OCI-LY7 (cell line): ENCODE results near the gene UBL3. TPM values are rescaled to one million over a fixed set of nuclear protein-coding genes. Genes with fewer than 3 reads are reported as not detected.
A peak's percentile ranks its signal among the peaks of the same experiment; 100 is the strongest.

Source experiments
- BruUV-seq: library from RNA; stranded (reverse); fragments of 400-500 nt; replicated peaks from 2 replicates; lab custom pipeline; 2021; lab: Mats Ljungman, UMichigan
- CTCF ChIA-PET: fragments of 300-600 bp; sonication (Branson Sonifier 250); formaldehyde crosslinking; loops from one replicate; lab custom pipeline; 2022; ENCODE audit warnings: antibody characterized with exemption; ENCODE audit not compliant: unreplicated experiment; lab: Charles Lee
- POLR2A ChIA-PET: fragments of 300-600 bp; sonication (Branson Sonifier 250); formaldehyde crosslinking; loops from one replicate; lab custom pipeline; 2022; ENCODE audit warnings: antibody characterized with exemption; lab: Charles Lee
- DNase-seq: peaks from one replicate; pipeline ENCODE4 v3.0.0-alpha.2; 2015; ENCODE audit warnings: low spot score
- H2AFZ ChIP-seq: fragments of 200-600 bp; sonication (generic), shearing (Covaris generic); 2 replicates; pipeline ENCODE4 v1.6.1; 2014; ENCODE audit warnings: mild to moderate bottlenecking, antibody characterized with exemption, low read length, moderate library complexity
- H3K27ac ChIP-seq: fragments of 200-600 bp; sonication (generic); 2 replicates; pipeline ENCODE4 v1.5.1; 2014; ENCODE audit warnings: mixed run types, low read depth, mild to moderate bottlenecking, moderate library complexity, low read length, inconsistent platforms; ENCODE audit not compliant: poor library complexity, severe bottlenecking
- H3K36me3 ChIP-seq: fragments of 200-600 bp; sonication (generic); 2 replicates; pipeline ENCODE4 v1.6.1; 2014; ENCODE audit warnings: mild to moderate bottlenecking, antibody characterized with exemption, low read length, moderate library complexity, mixed read lengths; ENCODE audit not compliant: insufficient read depth
- H3K4me1 ChIP-seq: fragments of 200-600 bp; sonication (generic); 2 replicates; pipeline ENCODE4 v1.5.1; 2014; ENCODE audit warnings: mild to moderate bottlenecking, low read length; ENCODE audit not compliant: insufficient read depth, poor library complexity, severe bottlenecking
- H3K4me2 ChIP-seq: fragments of 200-600 bp; sonication (generic); 2 replicates; pipeline ENCODE4 v1.6.1; 2014; ENCODE audit warnings: mild to moderate bottlenecking, low read length
- H3K4me3 ChIP-seq: fragments of 200-600 bp; sonication (generic); 2 replicates; pipeline ENCODE4 v1.5.1; 2014; ENCODE audit warnings: mild to moderate bottlenecking, low read depth, low read length; ENCODE audit not compliant: poor library complexity, severe bottlenecking
- H3K79me2 ChIP-seq: fragments of 200-600 bp; sonication (generic); 2 replicates; pipeline ENCODE4 v1.6.1; 2016; ENCODE audit warnings: low read depth, mild to moderate bottlenecking, low read length, moderate library complexity, mixed read lengths; ENCODE audit not compliant: insufficient read depth
- H3K9me2 ChIP-seq: fragments of 200-600 bp; sonication (generic); 2 replicates; pipeline ENCODE4 v1.6.1; 2016; ENCODE audit warnings: mild to moderate bottlenecking, low read length, mixed read lengths; ENCODE audit not compliant: insufficient read depth
- H3K9me3 ChIP-seq: fragments of 200-600 bp; sonication (generic); 2 replicates; pipeline ENCODE4 v1.6.1; 2014; ENCODE audit warnings: mild to moderate bottlenecking, mixed run types, low read length, mixed read lengths
- H4K20me1 ChIP-seq: fragments of 200-600 bp; sonication (generic); 2 replicates; pipeline ENCODE4 v1.6.1; 2014; ENCODE audit warnings: mild to moderate bottlenecking, antibody characterized with exemption, low read length, moderate library complexity, mixed read lengths; ENCODE audit not compliant: insufficient read depth
- EZH2phosphoT487 ChIP-seq: fragments of 200-600 bp; sonication (generic); IDR thresholded peaks from 2 replicates; pipeline ENCODE4 v1.6.1; 2018; ENCODE audit warnings: low read depth, borderline replicate concordance, mild to moderate bottlenecking, mixed run types, antibody characterized with exemption, low read length, moderate library complexity, mixed read lengths
- intact Hi-C: fragments of 100-400 bp; cut with micrococcal nuclease; formaldehyde crosslinking; loops from one replicate; pipeline ENCODE4 v1.10.0; 2022; ENCODE audit not compliant: unreplicated experiment
- total RNA-seq, 2 experiments: library from RNA; depleted of rRNA in 1 of 2; stranded (reverse); fragments of >200 nt in 1 of 2; shearing (Covaris generic) in 1 of 2; gene quantifications; 2 replicates each; pipeline ENCODE4 v1.2.3, GENCODE V29; 2014 to 2022
- TF ChIP-seq, protein P1 (sequence below): fragments of 200-600 bp; sonication (generic); conservative IDR thresholded peaks from 2 replicates; pipeline ENCODE4 v1.5.1; 2014; ENCODE audit warnings: mild to moderate bottlenecking, antibody characterized with exemption, low read length, moderate library complexity, mixed read lengths

Gene UBL3
- total RNA-seq, 2 experiments from 2014 or later = 5.6 to 11.4 TPM

DNA sequence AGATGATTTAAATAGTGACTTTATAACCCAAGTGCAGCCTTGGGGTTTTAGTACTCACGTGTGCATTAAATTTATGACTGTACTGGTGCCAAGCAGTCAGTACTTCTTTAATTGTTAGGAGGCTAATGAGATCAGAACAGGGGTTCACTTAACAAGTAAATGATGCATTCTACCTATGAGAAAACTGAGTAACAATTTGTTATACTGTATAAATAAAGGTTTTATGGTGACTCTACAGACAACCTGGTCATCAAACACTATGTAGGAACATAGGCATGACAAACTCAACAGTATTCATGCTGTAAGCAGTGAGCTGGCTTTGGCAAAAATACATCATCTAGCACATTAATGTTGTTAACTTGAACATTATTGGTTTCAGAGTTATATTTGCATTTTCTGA is 75.6 kb downstream of the UBL3 start:
- TF ChIP-seq EZH2phosphoT487 = no peak
- TF ChIP-seq, protein P1, sequence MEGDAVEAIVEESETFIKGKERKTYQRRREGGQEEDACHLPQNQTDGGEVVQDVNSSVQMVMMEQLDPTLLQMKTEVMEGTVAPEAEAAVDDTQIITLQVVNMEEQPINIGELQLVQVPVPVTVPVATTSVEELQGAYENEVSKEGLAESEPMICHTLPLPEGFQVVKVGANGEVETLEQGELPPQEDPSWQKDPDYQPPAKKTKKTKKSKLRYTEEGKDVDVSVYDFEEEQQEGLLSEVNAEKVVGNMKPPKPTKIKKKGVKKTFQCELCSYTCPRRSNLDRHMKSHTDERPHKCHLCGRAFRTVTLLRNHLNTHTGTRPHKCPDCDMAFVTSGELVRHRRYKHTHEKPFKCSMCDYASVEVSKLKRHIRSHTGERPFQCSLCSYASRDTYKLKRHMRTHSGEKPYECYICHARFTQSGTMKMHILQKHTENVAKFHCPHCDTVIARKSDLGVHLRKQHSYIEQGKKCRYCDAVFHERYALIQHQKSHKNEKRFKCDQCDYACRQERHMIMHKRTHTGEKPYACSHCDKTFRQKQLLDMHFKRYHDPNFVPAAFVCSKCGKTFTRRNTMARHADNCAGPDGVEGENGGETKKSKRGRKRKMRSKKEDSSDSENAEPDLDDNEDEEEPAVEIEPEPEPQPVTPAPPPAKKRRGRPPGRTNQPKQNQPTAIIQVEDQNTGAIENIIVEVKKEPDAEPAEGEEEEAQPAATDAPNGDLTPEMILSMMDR = no peak
- H3K4me2 ChIP-seq = no peak overlapping the region
- no peaks in the 10 kb centered on the region for H3K9me2 ChIP-seq
- no peaks in the 10 kb centered on the region for H3K36me3 ChIP-seq
- no peak overlapping the region for H3K4me3 ChIP-seq
- ChIA-PET POLR2A (interaction anchor here (0.7 to 1.1 kb wide), 3 partner anchors 12 to 321 kb away, joined by 3 to 4 read pairs (median 3); no protein-coding TSS in a partner anchor), CTCF (no interaction called here)
- intact Hi-C loops = no loop called here
- no TSS peak for BruUV-seq
- no peak for DNase-seq
- H3K79me2 ChIP-seq = no peaks in the 10 kb centered on the region
- H3K27ac ChIP-seq = no peak overlapping the region
- H4K20me1 ChIP-seq = peaks cover 3% of the 10 kb centered on the region; the same call in 1 of the 2 replicates
- no peak overlapping the region for H2AFZ ChIP-seq
- H3K9me3 ChIP-seq = no peaks in the 10 kb centered on the region
- H3K4me1 ChIP-seq = no peaks in the 10 kb centered on the region

DNA sequence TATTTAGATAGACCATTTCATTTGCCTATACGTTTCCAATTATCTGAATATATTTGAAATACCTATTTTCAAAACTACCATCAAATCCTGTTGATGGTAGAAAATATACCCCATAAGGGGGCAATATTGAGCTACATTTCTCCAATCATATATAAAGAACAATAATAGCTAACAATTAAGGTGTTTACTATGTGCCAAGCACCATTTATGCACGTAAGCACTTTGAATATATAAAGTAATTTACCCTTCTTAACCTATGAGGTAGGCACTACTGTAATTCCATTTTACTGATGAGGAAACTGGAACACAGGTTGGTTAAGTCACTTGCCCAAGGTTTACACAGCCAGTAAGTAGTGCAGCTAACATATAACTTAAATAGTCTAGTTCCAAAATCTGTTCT is 79.2 kb downstream of the UBL3 start:
- intact Hi-C loops = loop anchor here (1.0 kb wide), 1 partner anchor 343 kb away; no protein-coding TSS in a partner anchor
- Histone ChIP-seq H3K4me2 (no peak overlapping the region), H3K9me2 (no peaks in the 10 kb centered on the region), H2AFZ (no peak overlapping the region), H3K36me3 (no peaks in the 10 kb centered on the region), H3K9me3 (no peaks in the 10 kb centered on the region), H3K79me2 (no peaks in the 10 kb centered on the region), H3K4me1 (no peaks in the 10 kb centered on the region), H4K20me1 (peaks cover 3% of the 10 kb centered on the region; the same call in 1 of the 2 replicates), H3K4me3 (no peak overlapping the region), H3K27ac (no peak overlapping the region)
- no peak for TF ChIP-seq EZH2phosphoT487
- TF ChIP-seq, protein P1 = peak; percentile 81
- ChIA-PET POLR2A (interaction anchor here (0.6 to 1.5 kb wide), 2 partner anchors 341 to 449 kb away, joined by 3 to 4 read pairs; no protein-coding TSS in a partner anchor), CTCF (interaction anchor here (0.6 to 1.6 kb wide), 3 partner anchors 9 to 343 kb away, joined by 3 to 10 read pairs (median 6); no protein-coding TSS in a partner anchor)
- peak; percentile 41 for DNase-seq
- BruUV-seq = no TSS peak

DNA sequence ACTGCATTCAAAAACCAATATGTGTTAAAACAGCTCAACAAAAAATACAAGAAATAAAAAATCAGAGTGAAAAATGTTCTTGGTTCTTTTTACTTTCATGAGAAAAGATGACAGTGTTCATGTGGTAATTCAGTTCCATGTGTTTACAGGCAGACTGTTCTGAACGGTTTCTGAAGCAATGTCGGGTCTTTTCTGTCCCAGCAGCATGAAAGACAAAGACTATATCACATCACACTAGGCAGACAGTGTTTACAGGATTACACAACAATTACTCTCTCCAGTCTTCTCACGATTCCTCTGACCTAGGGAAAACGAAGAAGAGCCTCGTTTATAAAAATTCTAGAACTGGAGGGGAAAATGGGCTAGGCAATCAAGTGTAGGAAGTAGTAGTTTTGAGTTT is 83.4 kb downstream of the UBL3 start:
- CTCF ChIA-PET = no interaction called here

More for the DNA sequence above, 83.4 kb downstream of the UBL3 start:
- Histone ChIP-seq H3K9me3 (no peaks in the 10 kb centered on the region), H4K20me1 (no peaks in the 10 kb centered on the region), H3K9me2 (no peaks in the 10 kb centered on the region), H3K36me3 (no peaks in the 10 kb centered on the region), H3K79me2 (no peaks in the 10 kb centered on the region), H2AFZ (no peak overlapping the region), H3K27ac (no peak overlapping the region), H3K4me1 (no peaks in the 10 kb centered on the region), H3K4me3 (no peak overlapping the region), H3K4me2 (no peak overlapping the region)
- POLR2A ChIA-PET = no interaction called here
- no peak for DNase-seq
- no TSS peak for BruUV-seq
- no peak for TF ChIP-seq EZH2phosphoT487
- TF ChIP-seq, protein P1 = no peak
- intact Hi-C loops = no loop called here
